Caco-2 (cell line): ENCODE measurements around the gene CRYBG1. TPM values are rescaled to one million over a fixed set of nuclear protein-coding genes. Genes with fewer than 3 reads are reported as not detected.

Experiments used
- BruUV-seq: library from RNA; stranded (reverse); fragments of 400-500 nt; replicated peaks from 2 replicates; lab custom pipeline; 2021; lab: Mats Ljungman, UMichigan
- CTCF ChIA-PET: fragments of 300-600 bp; sonication (Branson Sonifier 250); formaldehyde crosslinking; loops from one replicate; lab custom pipeline; 2022; ENCODE audit warnings: antibody characterized with exemption; lab: Charles Lee
- POLR2A ChIA-PET: fragments of 300-600 bp; sonication (Branson Sonifier 250); formaldehyde crosslinking; loops from one replicate; lab custom pipeline; 2022; ENCODE audit warnings: antibody characterized with exemption; lab: Charles Lee
- DNase-seq, 2 experiments: peaks; one replicate each; pipeline versions ENCODE4 v3.0.0 to v3.0.0-alpha.2; 2020 to 2022
- H3K27me3 ChIP-seq: replicated peaks from 2 replicates; pipeline ENCODE4 v1.6.0; 2011; ENCODE audit warnings: low read length; ENCODE audit not compliant: control insufficient read depth, insufficient read depth
- H3K36me3 ChIP-seq: 2 replicates; pipeline ENCODE4 v1.5.1; 2011; ENCODE audit warnings: low read length; ENCODE audit not compliant: control insufficient read depth, insufficient read depth
- H3K4me1 ChIP-seq: fragments of 250-450 bp; sonication (Bioruptor Pico); 2 replicates; pipeline ENCODE4 v1.5.1; 2020; ENCODE audit warnings: mild to moderate bottlenecking
- H3K4me3 ChIP-seq: 2 replicates; pipeline ENCODE4 v1.5.1; 2011; ENCODE audit warnings: low read depth, mild to moderate bottlenecking, control low read depth, low read length
- H3K9me3 ChIP-seq: fragments of 250-450 bp; sonication (Bioruptor Pico); 2 replicates; pipeline ENCODE4 v1.5.1; 2020; ENCODE audit warnings: mild to moderate bottlenecking, moderate library complexity
- H3K27ac Mint-ChIP-seq: one replicate; pipeline ENCODE4 v1.8.0; 2022; ENCODE audit warnings: mixed read lengths; ENCODE audit not compliant: unreplicated experiment
- H3K27me3 Mint-ChIP-seq: one replicate; pipeline ENCODE4 v1.8.0; 2022; ENCODE audit warnings: mixed read lengths; ENCODE audit not compliant: insufficient read depth, unreplicated experiment
- H3K36me3 Mint-ChIP-seq: one replicate; pipeline ENCODE4 v1.8.0; 2022; ENCODE audit warnings: mild to moderate bottlenecking, mixed read lengths; ENCODE audit not compliant: insufficient read depth, unreplicated experiment
- H3K4me1 Mint-ChIP-seq: one replicate; pipeline ENCODE4 v1.8.0; 2022; ENCODE audit warnings: low read depth, mixed read lengths; ENCODE audit not compliant: unreplicated experiment
- H3K4me3 Mint-ChIP-seq: one replicate; pipeline ENCODE4 v1.8.0; 2022; ENCODE audit warnings: mild to moderate bottlenecking, moderate library complexity, mixed read lengths; ENCODE audit not compliant: unreplicated experiment
- H3K9me3 Mint-ChIP-seq: one replicate; pipeline ENCODE4 v1.8.0; 2022; ENCODE audit warnings: mixed read lengths; ENCODE audit not compliant: unreplicated experiment
- intact Hi-C: fragments of 100-400 bp; cut with micrococcal nuclease; formaldehyde crosslinking; loops from one replicate; pipeline ENCODE4 v1.10.0; 2022; ENCODE audit not compliant: unreplicated experiment
- total RNA-seq: library from RNA; stranded (reverse); gene quantifications from 2 replicates; pipeline ENCODE4 v1.2.3, GENCODE V29; 2022
- TF ChIP-seq, protein P1 (sequence below), 2 experiments: fragments of 200-600 bp in 1 of 2; IDR thresholded peaks; 1 replicate in 1 of 2; 2 replicates in 1 of 2; pipeline versions ENCODE4 v1.5.1 to v1.8.0; 2011 to 2022; ENCODE audit warnings: antibody characterized with exemption in 1 of 2, control low read depth in 1 of 2, inconsistent platforms in 1 of 2, low read depth in 1 of 2, low read length in 1 of 2, mild to moderate bottlenecking in 1 of 2, moderate library complexity in 1 of 2; ENCODE audit not compliant: insufficient read depth in 1 of 2, severe bottlenecking in 1 of 2, unreplicated experiment in 1 of 2

The CRYBG1 gene
- total RNA-seq, 1 experiment from 2014 or later: 13.2 TPM

DNA sequence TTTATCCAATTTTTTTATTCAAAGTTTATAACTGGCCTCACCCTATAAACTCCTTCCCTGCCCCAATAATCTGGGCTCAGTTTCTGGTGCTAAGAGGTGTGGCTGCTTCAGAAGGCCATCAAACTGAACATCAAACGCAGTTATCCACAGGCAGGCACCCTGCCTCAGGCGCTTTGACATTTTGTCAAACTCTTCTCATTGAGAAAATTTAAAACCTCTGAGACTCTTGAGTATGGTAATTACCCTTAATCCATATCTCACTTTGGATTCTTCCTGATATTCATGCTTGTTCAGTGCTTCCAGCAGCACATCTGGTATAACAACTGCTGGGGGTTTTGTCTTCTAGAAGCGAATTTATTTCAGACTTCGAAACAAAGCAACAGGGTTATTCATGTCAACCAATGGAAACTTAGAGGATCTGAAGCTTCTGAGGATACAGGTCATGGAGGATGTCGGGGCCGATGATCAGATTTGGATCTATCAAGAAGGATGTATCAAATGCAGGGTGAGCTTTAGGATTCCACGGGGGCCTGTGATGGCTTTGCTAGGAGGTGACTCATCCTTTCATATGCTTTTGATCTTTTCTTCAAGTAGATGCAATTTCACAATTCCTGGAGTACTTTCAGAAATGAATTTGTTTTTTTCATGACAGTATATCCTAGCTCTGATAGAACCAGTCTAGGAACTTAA, 200.6 kb downstream of the CRYBG1 start:
- Mint-ChIP-seq H3K4me1 (peaks cover 5% of the 10 kb centered on the region), H3K27me3 (no peaks in the 10 kb centered on the region), H3K9me3 (no peaks in the 10 kb centered on the region), H3K36me3 (peaks cover 4% of the 10 kb centered on the region), H3K27ac (no peak overlapping the region), H3K4me3 (no peak overlapping the region)
- Histone ChIP-seq H3K9me3 (no peaks in the 10 kb centered on the region), H3K4me1 (no peaks in the 10 kb centered on the region), H3K36me3 (no peaks in the 10 kb centered on the region), H3K27me3 (no peaks in the 10 kb centered on the region), H3K4me3 (no peak overlapping the region)
- BruUV-seq: no TSS peak
- DNase-seq: no peak
- intact Hi-C loops: no loop called here
- ChIA-PET CTCF (no interaction called here), POLR2A (no interaction called here)
- TF ChIP-seq, protein P1, sequence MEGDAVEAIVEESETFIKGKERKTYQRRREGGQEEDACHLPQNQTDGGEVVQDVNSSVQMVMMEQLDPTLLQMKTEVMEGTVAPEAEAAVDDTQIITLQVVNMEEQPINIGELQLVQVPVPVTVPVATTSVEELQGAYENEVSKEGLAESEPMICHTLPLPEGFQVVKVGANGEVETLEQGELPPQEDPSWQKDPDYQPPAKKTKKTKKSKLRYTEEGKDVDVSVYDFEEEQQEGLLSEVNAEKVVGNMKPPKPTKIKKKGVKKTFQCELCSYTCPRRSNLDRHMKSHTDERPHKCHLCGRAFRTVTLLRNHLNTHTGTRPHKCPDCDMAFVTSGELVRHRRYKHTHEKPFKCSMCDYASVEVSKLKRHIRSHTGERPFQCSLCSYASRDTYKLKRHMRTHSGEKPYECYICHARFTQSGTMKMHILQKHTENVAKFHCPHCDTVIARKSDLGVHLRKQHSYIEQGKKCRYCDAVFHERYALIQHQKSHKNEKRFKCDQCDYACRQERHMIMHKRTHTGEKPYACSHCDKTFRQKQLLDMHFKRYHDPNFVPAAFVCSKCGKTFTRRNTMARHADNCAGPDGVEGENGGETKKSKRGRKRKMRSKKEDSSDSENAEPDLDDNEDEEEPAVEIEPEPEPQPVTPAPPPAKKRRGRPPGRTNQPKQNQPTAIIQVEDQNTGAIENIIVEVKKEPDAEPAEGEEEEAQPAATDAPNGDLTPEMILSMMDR (IDR thresholded peaks at IDR 0.05; ENCODE audit: insufficient read depth in 1 of 2, low read depth in 1 of 2, low read length in 1 of 2, severe bottlenecking in 1 of 2, unreplicated experiment in 1 of 2): no peak

DNA sequence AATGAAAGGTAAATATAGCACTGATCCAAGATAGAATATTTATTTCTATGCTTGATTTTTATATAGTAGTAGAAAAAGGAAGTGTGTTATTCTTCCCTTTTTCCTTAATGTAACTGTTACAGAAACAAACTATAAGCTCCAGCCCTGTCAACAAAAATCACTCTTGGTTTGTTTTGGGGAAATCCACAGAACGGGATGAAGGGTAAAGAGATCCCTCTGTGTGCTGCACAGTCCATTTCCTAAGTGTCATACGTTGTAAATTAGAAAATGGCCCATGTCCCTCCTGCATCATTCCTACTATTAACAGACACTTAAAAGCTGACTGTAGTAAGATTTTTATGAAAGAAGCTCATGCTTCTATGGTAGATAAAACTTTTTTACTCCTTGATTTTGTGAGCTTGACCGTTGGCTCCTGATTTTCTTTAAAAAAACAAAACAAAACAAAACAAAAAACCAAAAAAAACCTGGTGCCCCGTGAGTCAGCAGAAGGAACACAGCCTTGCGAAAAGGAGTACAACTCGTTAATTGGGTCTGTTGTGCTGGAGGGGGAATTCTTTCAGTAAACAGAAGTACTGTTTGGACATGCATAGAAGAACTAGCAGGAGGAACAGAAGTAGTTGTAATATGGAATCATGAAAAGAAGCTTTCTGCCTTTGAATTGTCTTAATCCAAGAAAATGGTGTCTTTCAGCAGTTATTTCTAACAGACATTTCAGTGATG, 201.3 kb downstream of the CRYBG1 start:
- DNase-seq: no peak
- no peaks in the 10 kb centered on the region for H3K27me3 ChIP-seq
- H3K9me3 ChIP-seq: no peaks in the 10 kb centered on the region
- H3K36me3 Mint-ChIP-seq: peaks cover 5% of the 10 kb centered on the region
- no peak overlapping the region for H3K4me3 Mint-ChIP-seq
- no peak overlapping the region for H3K27ac Mint-ChIP-seq
- BruUV-seq: no TSS peak
- H3K36me3 ChIP-seq: no peaks in the 10 kb centered on the region
- H3K4me1 Mint-ChIP-seq: peaks cover 5% of the 10 kb centered on the region
- H3K9me3 Mint-ChIP-seq: no peaks in the 10 kb centered on the region
- POLR2A ChIA-PET: no interaction called here
- no peaks in the 10 kb centered on the region for H3K4me1 ChIP-seq
- H3K27me3 Mint-ChIP-seq: no peaks in the 10 kb centered on the region
- TF ChIP-seq, protein P1 (IDR thresholded peaks at IDR 0.05; ENCODE audit: insufficient read depth in 1 of 2, low read depth in 1 of 2, low read length in 1 of 2, severe bottlenecking in 1 of 2, unreplicated experiment in 1 of 2): no peak
- CTCF ChIA-PET: no interaction called here
- intact Hi-C loops: no loop called here
- H3K4me3 ChIP-seq: no peak overlapping the region

DNA sequence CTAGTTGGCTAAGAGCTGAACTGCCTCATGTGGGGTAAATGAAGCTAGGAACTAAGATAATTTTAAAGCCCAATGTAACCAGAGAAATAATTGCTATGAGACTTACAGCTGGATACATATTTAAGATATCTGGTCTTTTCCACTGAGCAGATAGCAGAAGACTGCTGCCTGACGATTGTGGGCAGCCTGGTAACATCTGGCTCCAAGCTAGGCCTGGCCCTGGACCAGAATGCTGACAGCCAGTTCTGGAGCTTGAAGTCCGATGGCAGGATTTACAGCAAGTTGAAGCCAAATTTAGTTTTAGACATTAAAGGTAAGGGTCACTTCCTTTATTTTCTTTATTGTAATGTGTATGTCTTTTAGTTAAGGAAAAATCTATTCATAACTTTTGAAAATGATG, 203.1 kb downstream of the CRYBG1 start:
- no peaks in the 10 kb centered on the region for H3K27me3 ChIP-seq
- no peaks in the 10 kb centered on the region for H3K9me3 ChIP-seq
- ChIA-PET CTCF (no interaction called here), POLR2A (no interaction called here)
- DNase-seq: no peak
- BruUV-seq: no TSS peak
- TF ChIP-seq, protein P1 (IDR thresholded peaks at IDR 0.05; ENCODE audit: insufficient read depth in 1 of 2, low read depth in 1 of 2, low read length in 1 of 2, severe bottlenecking in 1 of 2, unreplicated experiment in 1 of 2): no peak
- Mint-ChIP-seq H3K9me3 (no peaks in the 10 kb centered on the region), H3K36me3 (peaks cover 5% of the 10 kb centered on the region), H3K27me3 (no peaks in the 10 kb centered on the region), H3K4me3 (no peak overlapping the region), H3K4me1 (peaks cover 5% of the 10 kb centered on the region), H3K27ac (no peak overlapping the region)
- H3K4me3 ChIP-seq: no peak overlapping the region
- intact Hi-C loops: no loop called here
- H3K36me3 ChIP-seq: no peaks in the 10 kb centered on the region
- H3K4me1 ChIP-seq: no peaks in the 10 kb centered on the region
